ENCODE results near the gene ZNF396. TPM values are rescaled to one million over a fixed set of nuclear protein-coding genes. Genes with fewer than 3 reads are reported as not detected.

Gene ZNF396
- total and polyA plus RNA-seq, 5 donors = 0.72 to 1.7 (median 1.3) TPM

GRCh38 chr18:35409911-35410310 is 32.8 kb upstream of the ZNF396 start:
- 71% methylated on average over 3 of the region's 3 CpGs for WGBS

GRCh38 chr18:35408843-35409261 is 31.7 kb upstream of the ZNF396 start:
- ATAC-seq = peak in 1 of 2 donors; percentile 5

More at GRCh38 chr18:35409911-35410310, 32.8 kb upstream of the ZNF396 start:
- peaks cover 5% of the 10 kb centered on the region for H3K4me1 ChIP-seq (ENCODE audit: control insufficient read depth, insufficient read depth, low read length)
- ATAC-seq (peak in 1 of 2 donors; percentile 32), DNase-seq (no peak)
- no peak overlapping the region for H3K27ac ChIP-seq (ENCODE audit: low read length)
- no peaks in the 10 kb centered on the region for H3K9me3 ChIP-seq (ENCODE audit: control insufficient read depth, low read length)
- H3K4me3 ChIP-seq (ENCODE audit: low read length) = no peak overlapping the region
- H3K27me3 ChIP-seq (ENCODE audit: control insufficient read depth, insufficient read depth) = no peaks in the 10 kb centered on the region
- intact Hi-C loops (cut with DNase I) = loop anchor here in 1 of 4 donors (5.0 kb wide), 1 partner anchor 172 kb away; the partner anchor contains the start of gene GALNT1

GRCh38 chr18:35407871-35408481 is 30.8 kb upstream of the ZNF396 start:
- WGBS = 32% methylated on average over 5 of the region's 5 CpGs
- Histone ChIP-seq H3K4me3 (ENCODE audit: low read length) (no peak overlapping the region), H3K27ac (ENCODE audit: low read length) (no peak overlapping the region), H3K9me3 (ENCODE audit: control insufficient read depth, low read length) (no peaks in the 10 kb centered on the region), H3K4me1 (ENCODE audit: control insufficient read depth, insufficient read depth, low read length) (peaks cover 5% of the 10 kb centered on the region), H3K27me3 (ENCODE audit: control insufficient read depth, insufficient read depth) (no peaks in the 10 kb centered on the region)
- DNase-seq = no peak
- ATAC-seq = peak; percentile 77 to 85
- intact Hi-C loops (cut with DNase I) = loop anchor here in 1 of 4 donors (5.0 kb wide), 1 partner anchor 174 kb away; the partner anchor contains the start of gene GALNT1

More at GRCh38 chr18:35408843-35409261, 31.7 kb upstream of the ZNF396 start:
- Histone ChIP-seq H3K4me1 (ENCODE audit: control insufficient read depth, insufficient read depth, low read length) (peaks cover 5% of the 10 kb centered on the region), H3K27me3 (ENCODE audit: control insufficient read depth, insufficient read depth) (no peaks in the 10 kb centered on the region), H3K4me3 (ENCODE audit: low read length) (no peak overlapping the region), H3K9me3 (ENCODE audit: control insufficient read depth, low read length) (no peaks in the 10 kb centered on the region), H3K27ac (ENCODE audit: low read length) (no peak overlapping the region)
- DNase-seq = peak in 1 of 3 donors; percentile 55
- 90% methylated on average over 5 of the region's 5 CpGs for WGBS
- intact Hi-C loops (cut with DNase I) = loop anchor here in 1 of 4 donors (5.0 kb wide), 1 partner anchor 173 kb away; the partner anchor contains the start of gene GALNT1

- ATAC-seq (no peak), DNase-seq (no peak)
- 75% methylated on average over 6 of the region's 6 CpGs for WGBS
- peaks cover 5% of the 10 kb centered on the region for H3K4me1 ChIP-seq (ENCODE audit: control insufficient read depth, insufficient read depth, low read length)
- no peaks in the 10 kb centered on the region for H3K9me3 ChIP-seq (ENCODE audit: control insufficient read depth, low read length)
- intact Hi-C loops (cut with DNase I) = loop anchor here in 1 of 4 donors (5.0 kb wide), 1 partner anchor 176 kb away; the partner anchor contains the start of gene GALNT1
- no peaks in the 10 kb centered on the region for H3K27me3 ChIP-seq (ENCODE audit: control insufficient read depth, insufficient read depth)
- H3K27ac ChIP-seq (ENCODE audit: low read length) = no peak overlapping the region
- no peak overlapping the region for H3K4me3 ChIP-seq (ENCODE audit: low read length)
These were observed 29.5 kb upstream of the ZNF396 start for GRCh38 chr18:35406666-35407065.

GRCh38 chr18:35397976-35398375 is 20.8 kb upstream of the ZNF396 start:
- Histone ChIP-seq H3K27me3 (ENCODE audit: control insufficient read depth, insufficient read depth) (no peaks in the 10 kb centered on the region), H3K4me1 (ENCODE audit: control insufficient read depth, insufficient read depth, low read length) (no peaks in the 10 kb centered on the region), H3K4me3 (ENCODE audit: low read length) (no peak overlapping the region), H3K9me3 (ENCODE audit: control insufficient read depth, low read length) (no peaks in the 10 kb centered on the region), H3K27ac (ENCODE audit: low read length) (no peak overlapping the region)
- WGBS = 83% methylated on average over 2 of the region's 2 CpGs
- no peak for ATAC-seq
- intact Hi-C loops (cut with DNase I) = loop anchor here in 1 of 4 donors (10.0 kb wide), 1 partner anchor 557 kb away; no protein-coding TSS in a partner anchor
- no peak for DNase-seq

GRCh38 chr18:35393716-35394115 is 16.6 kb upstream of the ZNF396 start:
- Histone ChIP-seq H3K4me3 (ENCODE audit: low read length) (no peak overlapping the region), H3K27me3 (ENCODE audit: control insufficient read depth, insufficient read depth) (no peaks in the 10 kb centered on the region), H3K9me3 (ENCODE audit: control insufficient read depth, low read length) (no peaks in the 10 kb centered on the region), H3K4me1 (ENCODE audit: control insufficient read depth, insufficient read depth, low read length) (no peaks in the 10 kb centered on the region), H3K27ac (ENCODE audit: low read length) (no peak overlapping the region)
- ATAC-seq (no peak), DNase-seq (no peak)
- intact Hi-C loops (cut with DNase I) = loop anchor here in 1 of 4 donors (10.0 kb wide), 1 partner anchor 561 kb away; no protein-coding TSS in a partner anchor

- Histone ChIP-seq H3K4me3 (ENCODE audit: low read length) (no peak overlapping the region), H3K27ac (ENCODE audit: low read length) (no peak overlapping the region), H3K9me3 (ENCODE audit: control insufficient read depth, low read length) (no peaks in the 10 kb centered on the region), H3K4me1 (ENCODE audit: control insufficient read depth, insufficient read depth, low read length) (no peaks in the 10 kb centered on the region), H3K27me3 (ENCODE audit: control insufficient read depth, insufficient read depth) (no peaks in the 10 kb centered on the region)
- no peak for ATAC-seq
- intact Hi-C loops (cut with DNase I) = loop anchor here in 1 of 4 donors (10.0 kb wide), 1 partner anchor 562 kb away; no protein-coding TSS in a partner anchor
- DNase-seq = no peak
These were observed 15.2 kb upstream of the ZNF396 start for GRCh38 chr18:35392375-35392774.

- intact Hi-C loops (cut with DNase I) = loop anchor here in 1 of 4 donors (10.0 kb wide), 1 partner anchor 564 kb away; no protein-coding TSS in a partner anchor
- WGBS = 23% methylated on average over 3 of the region's 3 CpGs
- Histone ChIP-seq H3K27ac (ENCODE audit: low read length) (no peak overlapping the region), H3K27me3 (ENCODE audit: control insufficient read depth, insufficient read depth) (no peaks in the 10 kb centered on the region), H3K9me3 (ENCODE audit: control insufficient read depth, low read length) (no peaks in the 10 kb centered on the region), H3K4me1 (ENCODE audit: control insufficient read depth, insufficient read depth, low read length) (no peaks in the 10 kb centered on the region), H3K4me3 (ENCODE audit: low read length) (no peak overlapping the region)
- ATAC-seq = no peak
- no peak for DNase-seq
These were observed 14.0 kb upstream of the ZNF396 start for GRCh38 chr18:35390951-35391700.

- no peak overlapping the region for H3K4me3 ChIP-seq (ENCODE audit: low read length)
- no peaks in the 10 kb centered on the region for H3K9me3 ChIP-seq (ENCODE audit: control insufficient read depth, low read length)
- intact Hi-C loops (cut with DNase I) = loop anchor here in 1 of 4 donors (10.0 kb wide), 2 partner anchors 306 to 346 kb away; no protein-coding TSS in a partner anchor
- ATAC-seq (peak; percentile 88 to 90), DNase-seq (peak in 1 of 3 donors; percentile 43)
- H3K4me1 ChIP-seq (ENCODE audit: control insufficient read depth, insufficient read depth, low read length) = no peaks in the 10 kb centered on the region
- no peak overlapping the region for H3K27ac ChIP-seq (ENCODE audit: low read length)
- H3K27me3 ChIP-seq (ENCODE audit: control insufficient read depth, insufficient read depth) = no peaks in the 10 kb centered on the region
- 30% methylated on average over 5 of the region's 5 CpGs for WGBS
These were observed 12.0 kb upstream of the ZNF396 start for GRCh38 chr18:35389095-35389618.

GRCh38 chr18:35387152-35387571 is 10.0 kb upstream of the ZNF396 start:
- H3K4me1 ChIP-seq (ENCODE audit: control insufficient read depth, insufficient read depth, low read length) = no peaks in the 10 kb centered on the region
- H3K9me3 ChIP-seq (ENCODE audit: control insufficient read depth, low read length) = no peaks in the 10 kb centered on the region
- DNase-seq = no peak
- H3K27ac ChIP-seq (ENCODE audit: low read length) = no peak overlapping the region
- H3K4me3 ChIP-seq (ENCODE audit: low read length) = no peak overlapping the region
- WGBS = 66% methylated on average over 3 of the region's 3 CpGs
- ATAC-seq = no peak
- intact Hi-C loops (cut with DNase I) = loop anchor here in 1 of 4 donors (10.0 kb wide), 2 partner anchors 308 to 348 kb away; no protein-coding TSS in a partner anchor
- H3K27me3 ChIP-seq (ENCODE audit: control insufficient read depth, insufficient read depth) = no peaks in the 10 kb centered on the region
